ENCODE measurements around the gene EGLN2. TPM values are rescaled to one million over a fixed set of nuclear protein-coding genes. Genes with fewer than 3 reads are reported as not detected.
"Not testable (repeated sequence)": the region's sequence is repeated elsewhere in the genome, so short reads cannot be mapped to it uniquely, and the experiment has no call there.

EGLN2 gene
- total and polyA plus RNA-seq, 2 of the 4 experiments (the other 2 are of a cell fraction) = 54.1 to 60.2 TPM

GRCh38 chr19:40843653-40844052 is 44.7 kb downstream of the EGLN2 start:
- H3K14ac ChIP-seq (replicated peaks; ENCODE audit: low read depth, low read length); H3K23ac ChIP-seq (ENCODE audit: low read depth, low read length); H3K18ac ChIP-seq (ENCODE audit: low read depth, low read length); H2BK20ac ChIP-seq (ENCODE audit: low read depth, low read length); H2AK9ac ChIP-seq (replicated peaks; ENCODE audit: low read depth, low read length, poor library complexity); BruUV-seq (replicated peaks); H2AFZ ChIP-seq (replicated peaks; ENCODE audit: low read length, poor library complexity); H3K4ac ChIP-seq (ENCODE audit: low read depth, low read length); H3K9me1 ChIP-seq (ENCODE audit: insufficient read depth, low read length); H4K91ac ChIP-seq (ENCODE audit: insufficient read depth, low read depth, low read length); CTCF ChIA-PET; H3K56ac ChIP-seq (ENCODE audit: extremely low read depth, insufficient read depth, low read length); intact Hi-C loops (cut with micrococcal nuclease); in situ Hi-C loops (cut with MboI; ENCODE audit: low sequenced_read_pairs); H3K4me2 ChIP-seq (ENCODE audit: low read depth, low read length); H3K27me3 ChIP-seq (ENCODE audit: control insufficient read depth, insufficient read depth, low read length); H2BK15ac ChIP-seq (ENCODE audit: low read depth, low read length); POLR2A ChIA-PET (ENCODE audit: unreplicated experiment); H2BK120ac ChIP-seq (ENCODE audit: low read depth, low read length); H3K9ac ChIP-seq (ENCODE audit: low read depth, low read length); H2BK5ac ChIP-seq (ENCODE audit: low read depth, low read length, poor library complexity, severe bottlenecking); H2AK5ac ChIP-seq (ENCODE audit: low read depth, low read length); H3K27ac ChIP-seq (ENCODE audit: insufficient read depth, low read length); H3K4me3 ChIP-seq (ENCODE audit: insufficient read depth, low read depth, low read length); H4K20me1 ChIP-seq (ENCODE audit: insufficient read depth, low read length); H3K79me1 ChIP-seq (ENCODE audit: low read depth in 1 of 2, low read length in 2 of 2); DNase-seq; H4K5ac ChIP-seq (ENCODE audit: low read depth, low read length); H3K4me1 ChIP-seq (ENCODE audit: control insufficient read depth, insufficient read depth, low read length); H4K8ac ChIP-seq (ENCODE audit: low read depth in 2 of 2, low read length in 2 of 2); H3K36me3 ChIP-seq (ENCODE audit: control insufficient read depth, insufficient read depth, low read length); dilution Hi-C loops (cut with HindIII; ENCODE audit: low sequenced_read_pairs, unreplicated experiment); H3K9me3 ChIP-seq (ENCODE audit: control insufficient read depth, insufficient read depth, low read length): not testable (repeated sequence)
- ATAC-seq (ENCODE audit: low read depth) = peak; percentile 55; the same call in 1 of the 2 replicates
- no CpG with 5 or more reads among the region's 19 CpGs for WGBS, 2 experiments (ENCODE audit: extremely low coverage in 2 of 2, insufficient read length in 1 of 2)

- in situ Hi-C loops (cut with MboI; ENCODE audit: low sequenced_read_pairs) = not testable (repeated sequence)
Measured at GRCh38 chr19:40846722-40847121, 47.7 kb downstream of the EGLN2 start.

More at GRCh38 chr19:40846722-40847121, 47.7 kb downstream of the EGLN2 start:
- CTCF ChIA-PET; H2AFZ ChIP-seq (replicated peaks; ENCODE audit: low read length, poor library complexity); H2BK15ac ChIP-seq (ENCODE audit: low read depth, low read length); ATAC-seq (ENCODE audit: low read depth); H2BK120ac ChIP-seq (ENCODE audit: low read depth, low read length); H3K36me3 ChIP-seq (ENCODE audit: control insufficient read depth, insufficient read depth, low read length); H2BK20ac ChIP-seq (ENCODE audit: low read depth, low read length); H3K79me1 ChIP-seq (ENCODE audit: low read depth in 1 of 2, low read length in 2 of 2); H3K9me3 ChIP-seq (ENCODE audit: control insufficient read depth, insufficient read depth, low read length); BruUV-seq (replicated peaks); H3K18ac ChIP-seq (ENCODE audit: low read depth, low read length); H3K56ac ChIP-seq (ENCODE audit: extremely low read depth, insufficient read depth, low read length); H3K4ac ChIP-seq (ENCODE audit: low read depth, low read length); POLR2A ChIA-PET (ENCODE audit: unreplicated experiment); H4K5ac ChIP-seq (ENCODE audit: low read depth, low read length); H3K9me1 ChIP-seq (ENCODE audit: insufficient read depth, low read length); intact Hi-C loops (cut with micrococcal nuclease); H4K20me1 ChIP-seq (ENCODE audit: insufficient read depth, low read length); H4K8ac ChIP-seq (ENCODE audit: low read depth in 2 of 2, low read length in 2 of 2); H3K14ac ChIP-seq (replicated peaks; ENCODE audit: low read depth, low read length); H4K91ac ChIP-seq (ENCODE audit: insufficient read depth, low read depth, low read length); H2BK5ac ChIP-seq (ENCODE audit: low read depth, low read length, poor library complexity, severe bottlenecking); H2AK9ac ChIP-seq (replicated peaks; ENCODE audit: low read depth, low read length, poor library complexity); H3K4me1 ChIP-seq (ENCODE audit: control insufficient read depth, insufficient read depth, low read length); H3K4me2 ChIP-seq (ENCODE audit: low read depth, low read length); H3K23ac ChIP-seq (ENCODE audit: low read depth, low read length); H3K9ac ChIP-seq (ENCODE audit: low read depth, low read length); H3K27ac ChIP-seq (ENCODE audit: insufficient read depth, low read length); dilution Hi-C loops (cut with HindIII; ENCODE audit: low sequenced_read_pairs, unreplicated experiment); H2AK5ac ChIP-seq (ENCODE audit: low read depth, low read length); H3K4me3 ChIP-seq (ENCODE audit: insufficient read depth, low read depth, low read length); DNase-seq: not testable (repeated sequence)
- 90% methylated on average over 2 of the region's 8 CpGs; no CpG with 5 or more reads in 1 of the 2 experiments for WGBS, 2 experiments (ENCODE audit: extremely low coverage in 2 of 2, insufficient read length in 1 of 2)
- peaks cover 18% of the 10 kb centered on the region for H3K27me3 ChIP-seq (ENCODE audit: control insufficient read depth, insufficient read depth, low read length)
